ENCODE data around the gene C3orf20. TPM values are rescaled to one million over a fixed set of nuclear protein-coding genes. Genes with fewer than 3 reads are reported as not detected.
A peak's percentile ranks its signal among the peaks of the same experiment; 100 is the strongest.
"Not testable (repeated sequence)": the region's sequence is repeated elsewhere in the genome, so short reads cannot be mapped to it uniquely, and the experiment has no call there.

The C3orf20 gene
- total and polyA plus RNA-seq, 4 experiments from 2014 or later = 0.38 to 0.44 TPM; not detected in 2

DNA sequence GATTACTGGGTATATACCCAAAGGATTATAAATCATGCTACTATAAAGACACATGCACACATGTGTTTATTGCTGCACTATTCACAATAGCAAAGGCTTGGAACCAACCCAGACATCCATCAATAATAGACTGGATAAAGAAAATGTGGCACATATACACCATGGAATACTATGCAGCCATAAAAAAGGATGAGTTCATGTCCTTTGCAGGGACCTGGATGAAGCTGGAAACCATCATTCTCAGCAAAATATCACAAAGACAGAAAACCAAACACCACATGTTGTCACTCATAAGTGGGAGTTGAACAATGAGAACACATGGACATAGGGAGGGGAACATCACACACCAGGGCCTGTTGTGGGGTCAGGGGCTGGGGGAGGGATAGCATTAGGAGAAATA, 78.0 kb downstream of the C3orf20 start:
- H3K27ac ChIP-seq (ENCODE audit: low read depth, low read length); POLR2A ChIA-PET (ENCODE audit: partially characterized antibody); H3K27ac Mint-ChIP-seq; DNase-seq; H3K4me3 ChIP-seq (ENCODE audit: low read length in 2 of 2); intact Hi-C loops (cut with micrococcal nuclease); H3K9me3 ChIP-seq (ENCODE audit: control insufficient read depth in 1 of 2, low read length in 2 of 2); H3K4me3 Mint-ChIP-seq; H3K36me3 ChIP-seq (ENCODE audit: insufficient read depth, low read length); CTCF ChIA-PET (ENCODE audit: partially characterized antibody); H3K4me1 Mint-ChIP-seq; H3K4me1 ChIP-seq (ENCODE audit: insufficient read depth, low read length); H3K27me3 ChIP-seq (ENCODE audit: insufficient read depth, low read length); H3K36me3 Mint-ChIP-seq: not testable (repeated sequence)
- Mint-ChIP-seq H3K27me3 (peaks cover 6 to 18% of the 10 kb centered on the region in 2 donors), H3K9me3 (peaks cover 0 to 29% (median 20%) of the 10 kb centered on the region in 8 donors)

DNA sequence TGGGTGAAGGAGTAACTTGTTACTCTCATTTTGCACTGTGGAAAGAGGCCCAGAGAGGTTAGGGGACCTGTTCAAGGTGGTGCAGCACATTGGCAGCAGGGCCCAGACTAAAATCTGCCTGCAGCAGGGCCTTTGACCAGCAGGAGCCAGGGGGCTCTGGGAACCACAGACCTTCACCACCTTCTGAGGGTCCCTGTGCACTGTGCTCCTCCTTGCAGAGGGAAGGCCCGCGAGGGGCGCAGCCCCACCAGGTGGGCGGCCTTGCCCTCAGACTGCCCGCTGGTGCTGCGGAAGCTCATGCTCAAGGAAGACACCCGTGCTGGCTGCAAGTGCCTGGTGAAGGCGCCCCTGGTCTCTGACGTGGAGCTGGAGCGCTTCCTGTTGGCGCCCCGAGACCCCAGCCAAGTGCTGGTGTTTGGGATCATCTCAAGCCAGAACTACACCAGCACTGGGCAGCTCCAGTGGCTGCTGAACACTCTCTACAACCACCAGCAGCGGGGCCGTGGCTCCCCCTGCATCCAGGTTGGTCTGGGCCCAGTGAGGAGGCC, 82.3 kb downstream of the C3orf20 start:
- H3K4me1 ChIP-seq (ENCODE audit: insufficient read depth, low read length) = no peaks in the 10 kb centered on the region
- Mint-ChIP-seq H3K27ac (no peak overlapping the region), H3K36me3 (no peaks in the 10 kb centered on the region), H3K9me3 (peaks cover 0 to 6% (median 1%) of the 10 kb centered on the region in 8 donors), H3K4me1 (peaks cover 0 to 2% (median under 1%) of the 10 kb centered on the region in 4 donors), H3K27me3 (peaks cover 2 to 8% of the 10 kb centered on the region in 2 donors), H3K4me3 (no peak overlapping the region)
- H3K4me3 ChIP-seq (ENCODE audit: low read length in 2 of 2) = no peak overlapping the region
- H3K27ac ChIP-seq (ENCODE audit: low read depth, low read length) = no peak overlapping the region
- DNase-seq = no peak
- no peaks in the 10 kb centered on the region for H3K9me3 ChIP-seq (ENCODE audit: control insufficient read depth in 1 of 2, low read length in 2 of 2)
- ChIA-PET POLR2A (ENCODE audit: partially characterized antibody) (no interaction called here), CTCF (ENCODE audit: partially characterized antibody) (no interaction called here)
- H3K27me3 ChIP-seq (ENCODE audit: insufficient read depth, low read length) = no peaks in the 10 kb centered on the region
- H3K36me3 ChIP-seq (ENCODE audit: insufficient read depth, low read length) = no peaks in the 10 kb centered on the region
- intact Hi-C loops (cut with micrococcal nuclease) = no loop called here

DNA sequence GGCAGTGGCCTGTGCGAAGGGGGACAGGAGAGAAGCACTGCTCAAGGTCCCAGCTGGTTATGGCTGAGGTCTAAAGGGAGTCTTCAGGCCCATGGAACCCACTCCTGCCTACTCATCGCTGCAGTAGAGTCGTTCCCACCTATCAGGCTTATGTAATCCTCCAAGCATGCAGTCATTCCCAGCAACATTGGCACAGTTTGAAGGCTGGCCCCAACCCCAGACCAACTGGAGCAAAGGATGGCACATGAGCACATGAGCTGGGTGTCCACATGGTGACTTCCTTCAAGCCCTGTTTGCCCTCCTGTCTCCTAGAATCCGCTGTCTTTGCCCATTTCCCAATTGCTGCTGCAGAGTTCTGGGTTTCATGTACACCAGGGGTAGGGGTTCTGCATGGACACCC, 83.4 kb downstream of the C3orf20 start:
- no peaks in the 10 kb centered on the region for H3K4me1 ChIP-seq (ENCODE audit: insufficient read depth, low read length)
- H3K27me3 Mint-ChIP-seq = peaks cover 2 to 7% of the 10 kb centered on the region in 2 donors
- no peak overlapping the region for H3K27ac ChIP-seq (ENCODE audit: low read depth, low read length)
- H3K36me3 ChIP-seq (ENCODE audit: insufficient read depth, low read length) = no peaks in the 10 kb centered on the region
- intact Hi-C loops (cut with micrococcal nuclease) = no loop called here
- no peaks in the 10 kb centered on the region for H3K9me3 Mint-ChIP-seq
- no peaks in the 10 kb centered on the region for H3K27me3 ChIP-seq (ENCODE audit: insufficient read depth, low read length)
- no peak overlapping the region for H3K4me3 ChIP-seq (ENCODE audit: low read length in 2 of 2)
- no peaks in the 10 kb centered on the region for H3K36me3 Mint-ChIP-seq
- H3K9me3 ChIP-seq (ENCODE audit: control insufficient read depth in 1 of 2, low read length in 2 of 2) = no peaks in the 10 kb centered on the region
- H3K4me3 Mint-ChIP-seq = no peak overlapping the region
- peaks cover 0 to 2% (median under 1%) of the 10 kb centered on the region in 4 donors for H3K4me1 Mint-ChIP-seq
- no peak overlapping the region for H3K27ac Mint-ChIP-seq
- no peak for DNase-seq
- POLR2A ChIA-PET (ENCODE audit: partially characterized antibody) = no interaction called here
- CTCF ChIA-PET (ENCODE audit: partially characterized antibody) = no interaction called here

DNA sequence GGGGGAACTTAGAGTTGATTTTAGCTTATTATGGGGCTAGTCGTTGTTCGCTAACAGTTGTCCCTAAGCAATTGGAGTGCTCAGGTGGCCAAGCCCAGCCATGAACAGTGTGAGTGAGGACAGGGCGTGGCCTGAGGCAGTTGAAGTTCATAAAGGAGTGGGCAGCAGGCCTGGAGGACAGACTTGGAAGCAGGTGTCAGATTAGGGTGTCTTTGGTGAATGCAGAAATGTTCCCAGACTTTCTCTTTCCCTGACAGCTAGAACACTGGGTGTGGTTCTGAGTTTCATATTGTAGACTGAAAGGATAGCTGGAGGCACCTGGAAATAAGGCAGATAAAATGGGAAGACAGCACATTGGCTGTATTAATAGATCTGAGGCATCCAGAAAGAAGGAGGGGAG, 84.0 kb downstream of the C3orf20 start:
- intact Hi-C loops (cut with micrococcal nuclease) = no loop called here
- no peak for DNase-seq
- H3K36me3 Mint-ChIP-seq = no peaks in the 10 kb centered on the region
- Histone ChIP-seq H3K36me3 (ENCODE audit: insufficient read depth, low read length) (no peaks in the 10 kb centered on the region), H3K9me3 (ENCODE audit: control insufficient read depth in 1 of 2, low read length in 2 of 2) (no peaks in the 10 kb centered on the region), H3K4me1 (ENCODE audit: insufficient read depth, low read length) (no peaks in the 10 kb centered on the region), H3K4me3 (ENCODE audit: low read length in 2 of 2) (no peak overlapping the region), H3K27ac (ENCODE audit: low read depth, low read length) (no peak overlapping the region), H3K27me3 (ENCODE audit: insufficient read depth, low read length) (no peaks in the 10 kb centered on the region)
- no peak overlapping the region for H3K4me3 Mint-ChIP-seq
- ChIA-PET POLR2A (ENCODE audit: partially characterized antibody) (no interaction called here), CTCF (ENCODE audit: partially characterized antibody) (no interaction called here)
- H3K27ac Mint-ChIP-seq = peak overlapping the region in 1 of 7 donors; percentile 22
- H3K4me1 Mint-ChIP-seq = peaks cover 0 to 2% (median under 1%) of the 10 kb centered on the region in 4 donors
- no peaks in the 10 kb centered on the region for H3K9me3 Mint-ChIP-seq
- peaks cover 2 to 9% of the 10 kb centered on the region in 2 donors for H3K27me3 Mint-ChIP-seq

DNA sequence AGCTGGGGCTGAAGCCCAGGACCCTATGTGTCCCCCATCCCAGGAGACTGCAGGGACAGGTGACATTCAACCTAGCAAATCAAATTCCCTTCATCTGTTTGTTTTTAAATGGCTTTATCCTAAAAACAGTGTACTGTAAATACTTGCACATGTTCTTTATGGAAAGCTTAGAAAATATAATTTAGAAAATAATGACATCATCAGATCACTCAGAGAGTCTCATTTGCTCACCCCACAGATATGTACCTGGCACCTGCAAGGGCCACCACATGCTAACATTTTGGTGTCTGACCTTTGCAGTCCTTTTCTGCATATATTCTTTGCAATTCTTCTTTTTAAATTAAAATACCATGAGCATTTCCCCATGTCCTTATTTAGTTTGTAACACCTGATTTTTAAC, 85.2 kb downstream of the C3orf20 start:
- no peak overlapping the region for H3K4me3 Mint-ChIP-seq
- H3K4me1 Mint-ChIP-seq = peaks cover 0 to 2% (median under 1%) of the 10 kb centered on the region in 4 donors
- no peaks in the 10 kb centered on the region for H3K36me3 Mint-ChIP-seq
- Histone ChIP-seq H3K36me3 (ENCODE audit: insufficient read depth, low read length) (no peaks in the 10 kb centered on the region), H3K9me3 (ENCODE audit: control insufficient read depth in 1 of 2, low read length in 2 of 2) (no peaks in the 10 kb centered on the region), H3K4me1 (ENCODE audit: insufficient read depth, low read length) (no peaks in the 10 kb centered on the region), H3K27ac (ENCODE audit: low read depth, low read length) (no peak overlapping the region), H3K4me3 (ENCODE audit: low read length in 2 of 2) (no peak overlapping the region), H3K27me3 (ENCODE audit: insufficient read depth, low read length) (no peaks in the 10 kb centered on the region)
- peaks cover 0 to 9% of the 10 kb centered on the region in 2 donors for H3K27me3 Mint-ChIP-seq
- POLR2A ChIA-PET (ENCODE audit: partially characterized antibody) = no interaction called here
- CTCF ChIA-PET (ENCODE audit: partially characterized antibody) = no interaction called here
- DNase-seq = no peak
- no peak overlapping the region for H3K27ac Mint-ChIP-seq
- intact Hi-C loops (cut with micrococcal nuclease) = no loop called here
- no peaks in the 10 kb centered on the region for H3K9me3 Mint-ChIP-seq

DNA sequence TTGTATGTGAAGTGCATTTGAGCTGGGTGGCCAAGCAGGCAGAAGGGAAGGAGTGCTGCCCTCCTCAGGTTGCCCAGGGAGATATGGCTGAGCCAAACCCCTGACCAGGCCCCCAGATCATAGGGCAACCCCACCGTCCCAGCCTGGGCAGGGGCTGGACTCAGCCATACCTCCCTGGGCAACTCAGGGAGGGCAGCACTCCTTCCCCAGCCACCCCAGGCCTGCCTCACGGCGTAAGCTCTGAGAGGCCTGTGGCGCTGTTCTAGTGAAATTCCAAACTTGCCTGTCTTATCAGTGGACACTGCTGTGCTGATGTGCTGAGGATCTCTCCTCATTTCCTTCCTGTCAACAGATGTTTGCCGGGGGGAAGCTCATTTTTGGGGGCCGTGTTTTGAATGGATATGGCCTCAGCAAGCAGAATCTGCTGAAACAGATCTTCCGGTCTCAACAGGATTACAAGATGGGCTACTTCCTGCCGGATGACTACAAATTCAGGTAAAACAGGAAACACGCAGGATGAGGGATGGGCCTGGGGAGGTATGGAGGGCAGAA, 86.3 kb downstream of the C3orf20 start:
- Mint-ChIP-seq H3K36me3 (no peaks in the 10 kb centered on the region), H3K27ac (peak overlapping the region in 1 of 7 donors; percentile 21), H3K4me3 (peak overlapping the region in 1 of 8 donors; percentile 12), H3K4me1 (peaks cover 0 to 2% (median under 1%) of the 10 kb centered on the region in 4 donors), H3K9me3 (no peaks in the 10 kb centered on the region), H3K27me3 (peaks cover 2 to 8% of the 10 kb centered on the region in 2 donors)
- Histone ChIP-seq H3K4me1 (ENCODE audit: insufficient read depth, low read length) (no peaks in the 10 kb centered on the region), H3K27me3 (ENCODE audit: insufficient read depth, low read length) (no peaks in the 10 kb centered on the region), H3K36me3 (ENCODE audit: insufficient read depth, low read length) (no peaks in the 10 kb centered on the region), H3K4me3 (ENCODE audit: low read length in 2 of 2) (no peak overlapping the region), H3K9me3 (ENCODE audit: control insufficient read depth in 1 of 2, low read length in 2 of 2) (no peaks in the 10 kb centered on the region), H3K27ac (ENCODE audit: low read depth, low read length) (no peak overlapping the region)
- POLR2A ChIA-PET (ENCODE audit: partially characterized antibody) = no interaction called here
- no peak for DNase-seq
- intact Hi-C loops (cut with micrococcal nuclease) = no loop called here
- CTCF ChIA-PET (ENCODE audit: partially characterized antibody) = interaction anchor here (0.8 kb wide), 1 partner anchor 140 kb away, joined by 3 read pairs; no protein-coding TSS in a partner anchor

DNA sequence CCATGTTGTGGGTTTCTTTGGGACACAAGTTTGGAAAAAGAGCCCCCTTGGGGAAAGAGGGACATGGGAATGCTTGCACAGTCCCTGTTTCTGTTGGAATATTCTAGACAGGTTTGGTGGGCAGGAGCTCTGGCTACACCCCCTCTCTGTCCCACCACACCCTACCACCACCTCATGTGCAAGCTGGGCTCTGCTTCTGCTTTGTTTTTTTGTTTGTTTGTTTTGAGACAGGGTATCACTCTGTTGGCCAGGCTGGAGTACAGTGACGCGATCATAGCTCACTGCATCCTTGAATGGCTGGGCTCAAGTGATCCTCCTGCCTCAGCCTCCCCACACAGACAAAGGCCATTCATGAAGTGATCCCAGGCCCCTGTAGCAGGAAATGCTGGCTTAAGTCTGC, 86.9 kb downstream of the C3orf20 start:
- Mint-ChIP-seq H3K4me3 (no peak overlapping the region), H3K27me3 (peaks cover 2 to 5% of the 10 kb centered on the region in 2 donors), H3K36me3 (no peaks in the 10 kb centered on the region), H3K4me1 (peaks cover 0 to 2% (median under 1%) of the 10 kb centered on the region in 4 donors), H3K27ac (no peak overlapping the region), H3K9me3 (peaks cover 0 to 2% (median 0%) of the 10 kb centered on the region in 8 donors)
- DNase-seq = no peak
- CTCF ChIA-PET (ENCODE audit: partially characterized antibody) = interaction anchor here (0.8 kb wide), 1 partner anchor 139 kb away, joined by 3 read pairs; no protein-coding TSS in a partner anchor
- Histone ChIP-seq H3K9me3 (ENCODE audit: control insufficient read depth in 1 of 2, low read length in 2 of 2) (no peaks in the 10 kb centered on the region), H3K4me1 (ENCODE audit: insufficient read depth, low read length) (no peaks in the 10 kb centered on the region), H3K27me3 (ENCODE audit: insufficient read depth, low read length) (no peaks in the 10 kb centered on the region), H3K4me3 (ENCODE audit: low read length in 2 of 2) (no peak overlapping the region), H3K27ac (ENCODE audit: low read depth, low read length) (no peak overlapping the region), H3K36me3 (ENCODE audit: insufficient read depth, low read length) (no peaks in the 10 kb centered on the region)
- POLR2A ChIA-PET (ENCODE audit: partially characterized antibody) = no interaction called here
- intact Hi-C loops (cut with micrococcal nuclease) = no loop called here
